HG03135 (cell line): ENCODE measurements around the gene SEPTIN1.
"Not testable (repeated sequence)": the region's sequence is repeated elsewhere in the genome, so short reads cannot be mapped to it uniquely, and the experiment has no call there.

Experiments
- ATAC-seq: cut with Tn5 transposase; IDR thresholded peaks from one replicate; pipeline ENCODE4 v1.9.1; 2021; ENCODE audit warnings: mild to moderate bottlenecking, moderate library complexity; ENCODE audit not compliant: unreplicated experiment

The SEPTIN1 gene

DNA sequence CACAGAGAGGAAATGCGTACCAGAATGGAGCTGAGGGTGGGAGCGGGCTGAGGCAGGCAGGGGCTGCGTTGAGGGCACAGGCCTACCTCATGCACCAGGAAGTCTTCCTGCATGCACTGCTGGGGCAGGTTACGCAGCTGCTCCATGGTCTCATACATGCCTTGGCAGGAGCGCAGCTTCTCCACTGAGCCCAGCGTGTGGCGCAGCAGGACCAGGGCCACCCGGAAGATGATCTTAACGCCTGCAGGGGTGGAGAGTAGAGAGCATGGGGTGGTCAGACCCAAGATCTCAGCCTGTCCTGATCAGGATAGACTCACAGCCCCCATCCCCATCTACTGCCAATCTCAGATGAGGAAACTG lies 23.8 kb downstream of the SEPTIN1 start:
- no peak for ATAC-seq

DNA sequence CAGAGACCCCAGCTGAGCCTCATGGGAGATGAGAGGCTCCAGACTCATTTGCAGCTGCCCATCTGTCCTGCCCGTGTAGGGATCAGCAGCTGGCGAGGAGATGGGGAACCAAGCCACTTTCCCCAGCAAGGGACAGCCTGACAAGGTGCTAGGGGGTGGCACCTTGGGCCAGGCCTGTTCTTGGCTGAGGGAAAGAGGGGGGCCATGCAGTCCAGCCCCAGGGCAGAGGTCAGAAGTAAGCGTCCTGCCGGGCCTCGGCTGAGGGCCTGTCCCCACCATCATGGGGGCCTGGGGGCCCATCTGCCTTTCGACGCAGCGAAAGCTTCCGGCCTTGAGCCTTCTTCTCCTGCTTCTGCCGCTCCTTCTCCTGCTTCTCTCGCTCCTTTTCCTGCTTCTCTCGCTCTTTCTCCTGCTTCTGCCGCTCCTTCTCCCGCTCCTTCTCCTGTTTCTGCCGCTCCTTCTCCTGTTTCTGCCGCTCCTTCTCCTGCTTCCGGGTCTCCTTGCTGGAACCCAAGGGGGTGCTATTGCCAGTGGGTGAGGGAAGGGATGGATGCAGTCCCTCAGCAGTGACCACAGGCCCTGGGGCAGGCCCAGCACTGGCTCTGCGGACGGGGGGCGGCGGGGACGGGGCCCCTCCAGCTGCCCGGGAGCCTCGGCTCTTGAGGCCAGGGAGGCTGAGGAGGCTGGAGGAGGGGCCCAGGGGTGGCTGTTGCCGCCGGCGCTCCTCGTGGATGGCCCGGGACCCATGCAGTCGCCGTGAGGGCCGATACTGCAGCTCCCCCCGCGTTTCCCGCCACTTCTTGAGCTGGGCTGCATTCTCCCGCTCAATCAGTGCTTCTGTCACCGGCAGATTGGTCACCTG lies 24.4 kb downstream of the SEPTIN1 start:
- no peak for ATAC-seq

DNA sequence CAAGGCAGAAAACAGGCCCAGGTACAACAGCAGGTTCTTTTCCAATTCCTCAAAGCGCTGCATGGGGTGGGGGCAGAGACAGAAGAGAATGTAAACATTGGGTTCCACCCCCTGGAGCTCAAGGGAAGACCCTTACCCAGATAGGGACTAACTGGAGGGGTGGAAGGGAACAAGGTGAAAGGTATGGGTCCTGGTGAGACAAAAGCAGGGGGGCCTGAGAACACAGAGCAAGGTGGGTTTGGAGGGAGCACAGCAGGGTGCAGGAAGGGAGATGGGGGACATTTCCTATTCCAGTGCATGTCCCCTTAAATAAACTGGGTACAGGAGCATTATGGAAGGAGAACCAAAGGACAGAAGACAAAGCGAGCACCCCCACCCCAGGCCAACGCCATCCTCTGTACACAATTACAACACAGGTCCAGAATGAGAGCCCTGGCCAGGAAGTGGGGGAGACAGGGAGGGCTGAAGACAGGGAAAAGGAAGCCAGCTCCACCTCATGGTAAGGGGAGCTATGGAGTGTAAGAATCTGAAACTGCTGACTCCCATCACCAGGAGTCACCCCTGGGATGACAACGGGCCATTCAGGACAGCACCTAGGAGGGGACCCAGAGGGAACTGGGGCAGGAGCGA lies 25.2 kb downstream of the SEPTIN1 start:
- no peak for ATAC-seq

- ATAC-seq, result no peak
Observed at GRCh38 chr16:30356401-30357084, 25.8 kb downstream of the SEPTIN1 start.

DNA sequence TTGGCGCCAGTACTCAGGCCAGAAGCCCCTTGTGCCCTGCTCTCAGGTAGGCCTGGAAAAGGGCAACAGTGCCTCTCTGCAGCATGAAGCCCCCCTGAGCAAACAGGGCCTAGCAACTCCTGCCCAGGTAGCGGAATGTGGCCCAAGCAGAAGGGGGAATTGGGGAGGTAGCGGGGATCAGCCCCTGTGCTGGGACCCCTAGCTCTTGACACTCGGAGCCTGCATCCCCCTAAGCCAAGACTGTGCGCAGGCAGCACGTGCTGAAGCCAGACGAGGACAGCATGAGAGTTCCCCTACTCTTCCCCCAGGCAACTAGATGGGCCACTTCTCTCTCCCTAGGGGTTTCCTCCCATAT lies 26.4 kb downstream of the SEPTIN1 start:
- no peak for ATAC-seq

- ATAC-seq, result peak; percentile 50
Observed at GRCh38 chr16:30355144-30355953, 27.0 kb downstream of the SEPTIN1 start, which contains the start of gene CD2BP2. CD2BP2 (minus strand) TSS chr16:30355308; CDS start chr16:30354681, 627 bp downstream.

- peak; percentile 9 for ATAC-seq
Observed at GRCh38 chr16:30354423-30355143, 27.8 kb downstream of the SEPTIN1 start.

GRCh38 chr16:30353438-30354129 lies 28.8 kb downstream of the SEPTIN1 start:
- no peak for ATAC-seq

- ATAC-seq, result no peak
Observed at GRCh38 chr16:30352488-30353401, 29.6 kb downstream of the SEPTIN1 start.

DNA sequence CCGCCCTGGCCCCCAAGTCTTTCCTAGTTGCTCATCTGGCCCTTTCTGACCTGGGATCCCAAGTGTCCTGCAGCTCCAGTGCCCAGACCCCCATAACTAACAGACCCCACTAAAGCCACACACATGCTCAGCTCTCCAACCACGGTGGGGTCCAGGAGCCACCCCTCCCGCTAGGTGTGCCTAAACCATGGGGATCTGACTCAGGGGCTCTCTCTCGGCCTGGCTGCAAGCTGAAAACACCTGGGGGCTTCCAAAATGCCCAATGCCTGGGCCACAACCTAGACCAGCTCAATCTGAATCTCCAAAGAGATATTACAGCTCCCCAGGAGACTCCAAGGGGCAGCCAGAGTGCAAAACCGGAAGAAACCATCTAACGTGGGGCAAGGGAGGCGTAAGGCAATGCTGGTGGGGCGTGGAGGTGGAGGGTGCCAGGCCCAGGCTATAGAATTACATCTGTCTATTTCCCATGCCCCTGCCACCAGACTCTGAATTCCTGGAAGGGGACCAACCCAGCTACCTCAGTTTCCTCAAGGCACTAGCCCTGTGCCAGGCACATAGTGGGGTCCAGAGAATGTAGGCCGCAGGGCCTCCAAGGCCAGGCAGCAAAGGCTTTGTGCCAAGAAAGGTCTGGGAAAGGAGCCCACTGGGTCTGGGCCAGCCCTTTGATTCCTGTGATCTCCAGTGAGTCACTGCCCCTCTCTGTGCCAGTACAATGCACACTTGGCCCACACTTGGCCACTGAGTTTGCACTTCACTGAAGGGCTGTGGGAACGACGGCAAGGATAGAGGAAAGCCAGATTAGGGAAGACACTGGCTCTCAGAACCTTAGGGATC lies 30.6 kb downstream of the SEPTIN1 start:
- no peak for ATAC-seq

- ATAC-seq, result no peak
Observed at GRCh38 chr16:30351001-30351441, 31.3 kb downstream of the SEPTIN1 start.

DNA sequence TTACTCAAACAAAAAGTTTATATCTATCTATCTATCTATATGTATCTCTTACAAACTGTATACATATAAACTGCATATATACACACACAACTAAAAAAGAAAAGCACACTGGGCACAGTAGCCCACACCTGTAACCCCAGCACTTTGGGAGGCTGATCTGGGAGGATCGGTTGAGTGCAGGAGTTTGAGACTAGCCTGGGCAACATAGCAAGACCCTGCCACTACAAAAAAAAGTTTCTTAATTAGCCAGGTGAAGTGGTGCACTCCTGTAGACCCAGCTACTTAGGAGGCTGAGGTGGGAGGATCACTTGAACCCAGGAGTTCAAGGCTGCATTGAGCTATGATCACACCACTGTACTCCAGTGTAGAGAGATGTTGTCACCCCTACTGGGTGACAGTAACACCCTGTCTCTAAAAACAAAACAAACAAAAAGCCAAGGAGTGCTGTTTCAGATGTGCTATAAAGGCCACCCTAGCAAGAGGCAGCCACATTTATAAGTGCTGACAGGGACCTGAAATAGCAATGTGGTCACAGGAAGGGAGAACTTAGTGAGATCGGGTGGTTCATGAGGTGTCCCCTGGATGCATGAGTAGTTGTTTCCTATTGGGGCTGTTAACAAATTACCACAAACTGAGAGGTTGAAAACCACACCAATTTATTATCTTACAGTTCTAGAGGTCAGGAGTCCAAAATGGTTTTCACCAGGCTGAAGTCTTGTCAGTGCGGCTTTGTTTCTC lies 32.1 kb downstream of the SEPTIN1 start:
- ATAC-seq, result peak; percentile 47

- peak; percentile 40 for ATAC-seq
Observed at GRCh38 chr16:30349675-30350074, 32.7 kb downstream of the SEPTIN1 start.

- no peak for ATAC-seq
Observed at GRCh38 chr16:30348929-30349328, 33.4 kb downstream of the SEPTIN1 start.

GRCh38 chr16:30348113-30348512 lies 34.2 kb downstream of the SEPTIN1 start:
- no peak for ATAC-seq

- no peak for ATAC-seq
Observed at GRCh38 chr16:30346286-30346685, 36.1 kb downstream of the SEPTIN1 start.

DNA sequence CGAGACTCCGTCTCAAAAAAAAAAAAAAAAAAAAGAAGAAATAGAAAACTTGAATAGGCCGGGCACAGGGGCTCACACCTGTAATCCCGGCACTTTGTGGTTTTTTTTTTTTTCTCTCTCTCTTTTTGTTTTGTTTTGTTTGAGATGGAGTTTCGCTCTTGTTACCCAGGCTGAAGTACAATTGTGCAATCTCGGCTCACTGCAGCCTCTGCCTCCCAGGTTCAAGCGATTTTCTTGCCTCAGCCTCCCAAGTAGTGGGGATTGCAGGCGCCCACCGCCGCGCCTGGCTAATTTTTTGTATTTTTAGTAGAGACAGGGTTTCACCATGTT lies 38.9 kb downstream of the SEPTIN1 start:
- not testable (repeated sequence) for ATAC-seq
